GM23248 (cell line): ENCODE data around the gene NOSIP. TPM values are rescaled to one million over a fixed set of nuclear protein-coding genes. Genes with fewer than 3 reads are reported as not detected.

Experiments used
- DNase-seq: peaks from one replicate; pipeline ENCODE4 v3.0.0-alpha.2; 2015
- H2AFZ ChIP-seq: fragments of 200-600 bp; sonication (generic); 2 replicates; pipeline ENCODE4 v1.6.1; 2016; ENCODE audit warnings: antibody characterized with exemption
- H3F3A ChIP-seq: fragments of 200-600 bp; sonication (generic); 2 replicates; pipeline ENCODE4 v1.6.1; 2016; ENCODE audit warnings: mild to moderate bottlenecking, antibody characterized with exemption, mixed run types; ENCODE audit not compliant: insufficient read depth
- H3K27ac ChIP-seq: fragments of 200-600 bp; sonication (generic); 2 replicates; pipeline ENCODE4 v1.5.1; 2016; ENCODE audit warnings: mild to moderate bottlenecking
- H3K27me3 ChIP-seq: fragments of 200-600 bp; sonication (generic); replicated peaks from 2 replicates; pipeline ENCODE4 v1.6.1; 2016; ENCODE audit warnings: mild to moderate bottlenecking; ENCODE audit not compliant: insufficient read depth
- H3K36me3 ChIP-seq: fragments of 200-600 bp; sonication (generic); 2 replicates; pipeline ENCODE4 v1.6.1; 2016; ENCODE audit warnings: low read depth, mild to moderate bottlenecking
- H3K4me1 ChIP-seq: fragments of 200-600 bp; sonication (generic); 2 replicates; pipeline ENCODE4 v1.6.1; 2016; ENCODE audit warnings: mild to moderate bottlenecking; ENCODE audit not compliant: insufficient read depth
- H3K4me2 ChIP-seq: fragments of 200-600 bp; sonication (generic); one replicate; pipeline ENCODE4 v1.6.1; 2016; ENCODE audit warnings: mild to moderate bottlenecking; ENCODE audit not compliant: unreplicated experiment
- H3K4me3 ChIP-seq: fragments of 200-600 bp; sonication (generic); 2 replicates; pipeline ENCODE4 v1.5.1; 2016; ENCODE audit warnings: mild to moderate bottlenecking
- H3K79me2 ChIP-seq: fragments of 200-600 bp; sonication (generic); 2 replicates; pipeline ENCODE4 v1.6.1; 2016; ENCODE audit warnings: mild to moderate bottlenecking; ENCODE audit not compliant: insufficient read depth
- H3K9ac ChIP-seq: fragments of 200-600 bp; sonication (generic); 2 replicates; pipeline ENCODE4 v1.6.1; 2016; ENCODE audit warnings: mild to moderate bottlenecking
- H3K9me2 ChIP-seq: fragments of 200-600 bp; sonication (generic); 2 replicates; pipeline ENCODE4 v1.6.1; 2016; ENCODE audit warnings: mixed run types, mild to moderate bottlenecking, moderate library complexity; ENCODE audit not compliant: insufficient read depth
- H3K9me3 ChIP-seq: fragments of 200-600 bp; sonication (generic); one replicate; pipeline ENCODE4 v1.6.1; 2017; ENCODE audit warnings: low read depth
- H4K20me1 ChIP-seq: fragments of 200-600 bp; sonication (generic); 2 replicates; pipeline ENCODE4 v1.6.0; 2016; ENCODE audit not compliant: insufficient read depth
- EZH2 ChIP-seq: fragments of 200-600 bp; sonication (generic); IDR thresholded peaks from 2 replicates; pipeline ENCODE4 v1.6.1; 2018; ENCODE audit warnings: antibody characterized with exemption, mild to moderate bottlenecking; ENCODE audit not compliant: insufficient read depth, poor library complexity, severe bottlenecking
- EZH2phosphoT487 ChIP-seq: fragments of 200-600 bp; sonication (generic); IDR thresholded peaks from 2 replicates; pipeline ENCODE4 v1.6.1; 2018; ENCODE audit warnings: antibody characterized with exemption, moderate library complexity, mild to moderate bottlenecking, low read depth; ENCODE audit not compliant: insufficient read depth
- WGBS, 2 experiments: methylation state at CpG; one replicate each; pipeline ENCODE4 v1.1.6; 2015 to 2017; ENCODE audit warnings: low lambda C conversion rate in 2 of 2, low coverage in 1 of 2; ENCODE audit errors: missing lambda C conversion rate in 2 of 2; 5-methylcytosine and 5-hydroxymethylcytosine counted together
- in situ Hi-C: fragments of 300-500 bp; cut with MboI; formaldehyde crosslinking; loops from 2 replicates; pipeline ENCODE4 v1.15.0; 2020
- polyA plus RNA-seq: library from polyadenylated mRNA; unstranded; fragments of >200 nt; fragmentation: Nextera tagmentation; extraction: Ambion mirVana; gene quantifications from 2 replicates; pipeline ENCODE4 v1.2.1, GENCODE V29; 2016
- total RNA-seq: library from RNA; depleted of rRNA; stranded (reverse); fragments of >200 nt; shearing (Covaris generic); gene quantifications from 2 replicates; pipeline ENCODE4 v1.2.3, GENCODE V29; 2014

The NOSIP gene
- total and polyA plus RNA-seq, 2 experiments from 2014 or later: 53.2 to 84.3 TPM

DNA sequence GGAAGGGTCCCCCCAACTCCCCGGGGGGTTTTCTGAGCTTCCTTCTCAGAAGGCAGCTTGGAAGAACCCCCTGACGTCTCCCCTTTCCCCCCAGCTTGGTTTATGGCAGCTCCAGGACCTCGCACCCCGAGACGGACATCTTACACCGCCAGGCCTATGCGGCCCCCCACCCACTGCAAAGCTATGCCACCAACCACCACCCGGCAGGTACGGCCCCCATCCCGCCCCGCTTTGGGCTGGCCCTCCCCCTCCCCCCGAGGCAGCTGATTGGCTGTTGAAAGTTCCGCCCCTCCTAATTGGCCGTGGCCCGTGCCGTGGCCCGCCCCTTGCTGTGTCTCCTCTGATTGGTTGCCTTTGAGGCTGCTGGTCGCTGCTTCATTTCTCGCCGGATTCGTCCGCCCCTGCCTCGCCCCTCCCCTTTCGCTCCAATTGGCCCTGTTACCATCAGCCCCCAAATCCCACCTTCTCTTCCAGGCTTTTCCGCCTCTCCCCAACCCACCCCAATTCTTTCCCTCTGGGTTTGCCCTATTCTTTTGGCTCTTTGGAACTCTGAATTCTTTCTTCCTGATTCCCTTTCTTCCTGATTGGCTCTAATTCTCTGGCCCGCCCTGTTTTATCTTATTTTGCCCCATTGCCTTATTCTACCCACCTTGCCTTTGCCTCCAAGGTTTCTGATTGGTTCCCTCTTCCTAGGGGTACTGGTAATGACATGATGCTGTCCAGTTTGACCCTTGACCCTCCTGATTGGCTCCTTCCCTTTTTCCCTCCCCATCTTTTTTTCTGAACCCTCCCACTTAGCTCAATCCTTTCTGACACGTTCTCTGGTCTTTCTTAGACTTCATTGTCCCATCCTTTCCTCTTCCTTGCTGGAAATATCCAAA lies 13.1 kb upstream of the NOSIP start:
- Histone ChIP-seq H4K20me1 (peaks cover 6% of the 10 kb centered on the region; the same call in 1 of the 2 replicates), H3K36me3 (no peaks in the 10 kb centered on the region; the same call in 1 of the 2 replicates), H3K27me3 (no peaks in the 10 kb centered on the region), H3F3A (peaks cover 13% of the 10 kb centered on the region), H3K4me1 (peaks cover 9% of the 10 kb centered on the region), H3K4me2 (peak overlapping the region; percentile 96), H3K9me3 (no peaks in the 10 kb centered on the region), H3K9me2 (no peaks in the 10 kb centered on the region), H3K27ac (peak overlapping the region; percentile 61), H3K9ac (peak overlapping the region; percentile 80), H2AFZ (peak overlapping the region; percentile 75), H3K4me3 (peak overlapping the region; percentile 95), H3K79me2 (peaks cover 60% of the 10 kb centered on the region)
- TF ChIP-seq EZH2: no peak
- TF ChIP-seq EZH2phosphoT487: no peak
- WGBS, 2 experiments: 7 to 19% methylated on average over 11 to 27 of the region's 27 CpGs
- in situ Hi-C loops: no loop called here
- peak; percentile 96 for DNase-seq

DNA sequence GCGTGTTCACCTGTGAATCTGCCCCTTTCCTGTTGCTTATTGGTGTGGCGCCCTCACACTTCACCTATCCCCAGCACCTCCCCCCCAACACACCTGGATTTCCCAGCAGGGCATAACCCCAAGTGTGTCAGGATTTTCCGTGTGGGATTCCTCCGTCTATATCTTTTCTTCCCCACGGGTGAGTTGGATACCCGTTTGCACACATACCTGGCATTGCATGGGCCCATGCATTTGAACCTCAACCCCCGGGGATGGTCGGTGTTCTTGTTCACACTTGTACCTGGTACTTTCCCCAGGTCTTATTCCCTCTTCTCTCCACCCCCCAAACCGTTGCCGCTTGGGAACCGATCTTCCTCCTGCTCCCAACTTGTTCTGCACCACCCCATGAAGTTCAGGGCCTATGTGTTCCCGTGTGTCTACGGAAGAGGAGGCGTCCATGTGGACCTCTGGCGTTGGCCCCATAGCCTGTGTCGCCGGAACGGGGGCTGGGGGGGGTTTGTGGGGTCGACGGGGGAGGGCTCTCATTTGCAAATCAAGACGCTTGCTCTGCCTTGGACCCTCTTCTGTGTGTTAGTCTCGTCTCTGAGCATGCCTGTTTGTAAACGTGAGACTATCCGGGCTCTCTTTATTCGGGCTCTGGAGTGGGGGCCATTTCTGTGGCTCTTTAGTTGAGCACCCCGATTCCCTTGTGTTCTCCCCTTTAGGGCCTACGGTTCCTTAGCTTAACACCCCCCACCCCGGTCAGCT lies 12.3 kb upstream of the NOSIP start:
- in situ Hi-C loops: no loop called here
- TF ChIP-seq EZH2phosphoT487: no peak
- TF ChIP-seq EZH2: no peak
- H3K4me3 ChIP-seq: peak overlapping the region; percentile 95
- H3F3A ChIP-seq: peaks cover 13% of the 10 kb centered on the region
- H3K4me2 ChIP-seq: peak overlapping the region; percentile 96
- H3K27me3 ChIP-seq: no peaks in the 10 kb centered on the region
- no peaks in the 10 kb centered on the region for H3K36me3 ChIP-seq
- H2AFZ ChIP-seq: no peak overlapping the region
- H3K9ac ChIP-seq: peak overlapping the region; percentile 80
- 3% methylated on average over 25 to 28 of the region's 28 CpGs for WGBS, 2 experiments
- H3K79me2 ChIP-seq: peaks cover 52% of the 10 kb centered on the region
- H3K9me2 ChIP-seq: no peaks in the 10 kb centered on the region
- H3K4me1 ChIP-seq: peaks cover 9% of the 10 kb centered on the region
- H3K9me3 ChIP-seq: no peaks in the 10 kb centered on the region
- peak overlapping the region; percentile 61 for H3K27ac ChIP-seq
- DNase-seq: peak; percentile 52
- H4K20me1 ChIP-seq: peaks cover 6% of the 10 kb centered on the region; the same call in 1 of the 2 replicates

DNA sequence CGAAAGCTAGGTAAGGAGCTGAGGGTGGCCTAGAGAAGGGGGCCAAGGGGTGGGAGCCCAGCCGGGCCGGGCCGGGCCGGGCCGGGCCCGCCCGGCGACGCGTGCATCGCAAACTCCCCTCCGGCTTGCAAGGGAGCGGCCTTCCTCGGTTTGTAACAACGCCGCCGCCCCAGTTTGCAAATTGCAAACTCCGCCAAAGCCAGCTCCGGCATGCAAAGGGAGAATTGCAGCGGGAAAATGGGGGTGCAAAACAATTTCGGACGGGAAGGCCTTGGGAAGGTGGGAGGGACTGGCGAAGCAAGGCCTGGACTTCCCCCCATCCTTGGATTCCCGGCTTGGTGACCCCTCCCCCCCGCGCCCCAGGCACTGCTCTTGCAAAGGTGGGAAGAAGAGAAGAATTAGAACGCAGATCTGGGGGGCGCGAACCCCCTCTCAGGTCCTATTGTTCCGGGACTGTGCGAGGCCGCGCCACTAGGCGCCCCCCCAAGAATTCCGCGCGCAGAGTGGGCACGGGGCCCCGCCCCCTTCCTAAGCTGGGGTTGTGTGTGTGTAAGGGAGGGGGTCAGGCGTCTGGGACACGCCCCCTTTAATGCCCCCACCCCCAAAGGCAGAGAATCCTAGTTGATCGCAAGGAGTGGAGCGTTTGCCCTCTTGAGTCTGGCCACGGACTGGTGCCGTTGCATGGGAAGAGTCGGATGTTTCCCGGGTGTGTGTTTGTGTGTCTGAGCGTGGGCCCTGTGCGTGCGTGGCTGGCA lies 11.6 kb upstream of the NOSIP start:
- no peaks in the 10 kb centered on the region for H3K36me3 ChIP-seq
- H3F3A ChIP-seq: peaks cover 13% of the 10 kb centered on the region
- H4K20me1 ChIP-seq: peaks cover 6% of the 10 kb centered on the region; the same call in 1 of the 2 replicates
- peak overlapping the region; percentile 96 for H3K4me2 ChIP-seq
- TF ChIP-seq EZH2phosphoT487 (no peak), EZH2 (no peak)
- in situ Hi-C loops: no loop called here
- DNase-seq: peak; percentile 76
- H3K27me3 ChIP-seq: no peaks in the 10 kb centered on the region
- H3K9me3 ChIP-seq: no peaks in the 10 kb centered on the region
- WGBS, 2 experiments: 0 to 2% methylated on average over 30 to 51 of the region's 51 CpGs
- H3K4me1 ChIP-seq: peaks cover 9% of the 10 kb centered on the region
- H3K4me3 ChIP-seq: peak overlapping the region; percentile 95
- H3K9me2 ChIP-seq: no peaks in the 10 kb centered on the region
- H3K27ac ChIP-seq: peak overlapping the region; percentile 61
- H2AFZ ChIP-seq: peak overlapping the region; percentile 48; the same call in 1 of the 2 replicates
- peak overlapping the region; percentile 80 for H3K9ac ChIP-seq
- H3K79me2 ChIP-seq: peaks cover 45% of the 10 kb centered on the region
